Measurements from ENCODE around the gene RRAS. TPM values are rescaled to one million over a fixed set of nuclear protein-coding genes. Genes with fewer than 3 reads are reported as not detected.

RRAS gene
- total RNA-seq, 4 donors from 2014 or later = 17.2 to 48.0 (median 32.4) TPM

DNA sequence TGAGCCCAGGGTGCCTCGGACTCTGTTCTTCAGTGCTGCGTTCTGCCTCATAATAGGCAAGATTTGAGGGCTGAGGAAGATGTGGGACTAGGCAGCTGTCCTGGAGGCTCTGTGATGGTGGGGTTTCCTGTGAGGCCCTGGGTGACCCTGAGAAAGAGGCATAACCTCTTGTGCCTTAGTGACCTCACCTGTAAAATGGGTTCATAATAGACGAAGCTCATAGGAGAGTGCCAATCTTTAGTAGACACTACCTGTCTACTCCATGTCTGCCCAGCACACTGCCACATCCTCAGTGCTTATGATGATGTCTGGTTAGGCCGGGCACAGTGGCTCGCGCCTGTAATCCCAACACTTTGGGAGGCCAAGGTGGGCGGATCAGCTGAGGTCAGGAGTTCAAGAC lies 23.4 kb downstream of the RRAS start:
- Histone ChIP-seq H3K9me3 (no peaks in the 10 kb centered on the region), H3K27ac (no peak overlapping the region), H3K36me3 (peaks cover 0 to 73% (median 0%) of the 10 kb centered on the region in 3 donors), H3K4me1 (no peaks in the 10 kb centered on the region), H3K27me3 (no peaks in the 10 kb centered on the region), H3K4me3 (no peak overlapping the region)
- TF ChIP-seq POLR2A (IDR thresholded peaks at IDR 0.05) (no peak), CTCF (IDR thresholded peaks at IDR 0.05) (no peak)
- no peak for DNase-seq

GRCh38 chr19:49615861-49616260 lies 24.1 kb downstream of the RRAS start:
- Histone ChIP-seq H3K27me3 (no peaks in the 10 kb centered on the region), H3K27ac (no peak overlapping the region), H3K36me3 (peaks cover 0 to 71% (median 0%) of the 10 kb centered on the region in 3 donors), H3K4me1 (no peaks in the 10 kb centered on the region), H3K9me3 (no peaks in the 10 kb centered on the region), H3K4me3 (no peak overlapping the region)
- no peak for DNase-seq
- TF ChIP-seq CTCF (IDR thresholded peaks at IDR 0.05) (no peak), POLR2A (IDR thresholded peaks at IDR 0.05) (no peak)

GRCh38 chr19:49614096-49614833 lies 25.7 kb downstream of the RRAS start:
- TF ChIP-seq POLR2A (IDR thresholded peaks at IDR 0.05) = no peak
- TF ChIP-seq CTCF (IDR thresholded peaks at IDR 0.05) = no peak
- Histone ChIP-seq H3K4me1 (no peaks in the 10 kb centered on the region), H3K27ac (no peak overlapping the region), H3K9me3 (no peaks in the 10 kb centered on the region), H3K36me3 (peaks cover 0 to 72% (median 0%) of the 10 kb centered on the region in 3 donors), H3K4me3 (no peak overlapping the region), H3K27me3 (no peaks in the 10 kb centered on the region)
- DNase-seq = no peak

DNA sequence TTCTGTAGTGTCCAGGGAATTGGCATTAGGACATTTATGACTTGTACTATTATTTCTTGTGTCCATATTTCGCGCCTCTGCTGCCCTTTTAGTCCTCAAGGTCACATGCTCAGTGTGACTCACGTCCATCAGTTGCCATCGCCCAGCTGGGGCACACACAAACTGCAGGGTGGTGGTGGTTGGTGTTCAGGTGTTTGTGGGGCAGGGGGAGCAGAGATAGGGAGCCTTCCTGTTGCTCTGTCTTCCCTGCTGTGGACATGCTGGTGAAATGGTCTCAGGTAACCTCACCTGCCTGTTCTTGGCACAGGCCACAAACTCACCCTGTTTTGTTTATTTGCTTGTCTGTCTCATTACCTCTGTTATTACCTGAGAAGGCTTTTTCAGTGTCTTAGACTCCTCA lies 26.6 kb downstream of the RRAS start:
- Histone ChIP-seq H3K4me1 (no peaks in the 10 kb centered on the region), H3K9me3 (no peaks in the 10 kb centered on the region), H3K4me3 (no peak overlapping the region), H3K27ac (no peak overlapping the region), H3K36me3 (peaks cover 0 to 76% (median 0%) of the 10 kb centered on the region in 3 donors), H3K27me3 (no peaks in the 10 kb centered on the region)
- TF ChIP-seq CTCF (IDR thresholded peaks at IDR 0.05) (no peak), POLR2A (IDR thresholded peaks at IDR 0.05) (no peak)
- DNase-seq = no peak

DNA sequence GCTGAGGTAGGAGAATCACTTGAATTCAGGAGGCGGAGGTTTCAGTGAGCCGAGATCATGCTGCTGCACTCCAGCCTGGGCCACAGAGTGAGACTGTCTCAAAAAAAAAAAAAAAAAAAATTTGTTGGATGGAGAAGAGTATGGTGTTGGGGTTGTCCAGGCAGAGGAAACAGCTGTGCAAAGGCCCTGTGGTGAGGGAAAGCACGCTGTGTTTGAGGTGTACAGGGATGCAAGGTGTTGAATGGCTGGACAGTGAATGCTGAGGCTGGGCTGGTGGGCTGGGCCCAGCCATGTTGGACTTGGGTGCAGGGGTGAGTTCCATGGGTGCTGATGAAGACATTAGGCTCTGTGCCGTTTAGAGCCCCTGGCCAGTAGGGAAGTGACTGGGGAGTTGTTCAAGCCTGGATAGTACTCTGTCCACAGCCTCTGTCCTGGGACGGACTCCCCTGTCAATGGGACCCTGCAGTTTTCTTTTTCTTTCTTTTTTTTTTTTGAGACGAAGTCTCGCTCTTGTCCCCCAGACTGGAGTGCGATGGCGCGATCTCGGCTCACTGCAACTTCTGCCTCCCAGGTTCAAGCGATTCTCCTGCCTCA lies 30.3 kb downstream of the RRAS start:
- H3K9me3 ChIP-seq = no peaks in the 10 kb centered on the region
- H3K4me3 ChIP-seq = no peak overlapping the region
- DNase-seq = no peak
- TF ChIP-seq CTCF (IDR thresholded peaks at IDR 0.05) = no peak
- no peak for TF ChIP-seq POLR2A (IDR thresholded peaks at IDR 0.05)
- no peaks in the 10 kb centered on the region for H3K4me1 ChIP-seq
- no peak overlapping the region for H3K27ac ChIP-seq
- no peaks in the 10 kb centered on the region for H3K27me3 ChIP-seq
- peaks cover 0 to 67% (median 0%) of the 10 kb centered on the region in 3 donors for H3K36me3 ChIP-seq

Measured in Peyer's patch (tissue), 4 donors.